NCI-H1105 treated with DMSO at 0.1 percent for 48 hours (cell line): Measurements from ENCODE around the gene LRP4.
A peak's percentile ranks its signal among the peaks of the same experiment; 100 is the strongest.

Source experiments
- DNase-seq: peaks from one replicate; lab custom pipeline; 2025; lab: John Stamatoyannopoulos, UW

Gene LRP4

DNA sequence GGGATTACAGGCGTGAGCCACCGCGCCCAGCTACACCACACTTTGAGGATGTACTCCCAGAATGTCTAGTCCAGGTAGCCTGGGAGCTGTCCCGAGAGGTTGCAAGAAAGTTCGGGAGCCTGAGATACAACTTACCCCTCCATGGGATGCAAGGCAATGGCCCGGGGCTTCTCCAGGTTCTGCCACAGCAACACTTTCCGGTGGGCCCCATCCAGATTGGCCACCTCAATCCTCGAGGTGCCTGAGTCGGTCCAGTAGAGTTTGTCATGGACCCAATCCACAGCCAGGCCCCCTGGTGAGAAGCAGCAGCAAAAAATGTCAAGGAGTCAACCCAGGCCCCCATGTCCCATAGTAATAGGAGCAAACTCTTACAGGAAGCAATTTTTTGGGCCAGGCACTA is 25.5 kb downstream of the LRP4 start:
- no peak for DNase-seq

GRCh38 chr11:46892109-46892508 is 26.2 kb downstream of the LRP4 start:
- DNase-seq = no peak

DNA sequence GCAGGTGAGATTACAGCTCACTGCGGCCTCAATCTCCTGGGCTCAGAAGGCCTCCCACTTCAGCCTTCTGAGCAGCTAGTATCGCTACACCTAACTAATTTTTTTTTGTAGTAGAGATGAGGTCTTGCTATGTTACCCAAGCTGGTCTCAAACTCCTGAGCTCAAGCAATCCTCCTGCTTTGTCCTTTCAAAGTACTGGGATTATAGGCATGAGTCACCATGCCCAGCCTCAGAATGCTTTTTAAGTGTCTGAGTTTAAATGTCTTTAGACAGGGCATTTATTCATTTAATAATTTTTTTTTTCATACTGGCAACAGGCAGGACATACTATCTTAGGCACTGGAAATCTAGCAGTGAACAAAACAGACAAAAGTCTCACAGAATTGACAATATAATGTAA is 27.7 kb downstream of the LRP4 start:
- no peak for DNase-seq

DNA sequence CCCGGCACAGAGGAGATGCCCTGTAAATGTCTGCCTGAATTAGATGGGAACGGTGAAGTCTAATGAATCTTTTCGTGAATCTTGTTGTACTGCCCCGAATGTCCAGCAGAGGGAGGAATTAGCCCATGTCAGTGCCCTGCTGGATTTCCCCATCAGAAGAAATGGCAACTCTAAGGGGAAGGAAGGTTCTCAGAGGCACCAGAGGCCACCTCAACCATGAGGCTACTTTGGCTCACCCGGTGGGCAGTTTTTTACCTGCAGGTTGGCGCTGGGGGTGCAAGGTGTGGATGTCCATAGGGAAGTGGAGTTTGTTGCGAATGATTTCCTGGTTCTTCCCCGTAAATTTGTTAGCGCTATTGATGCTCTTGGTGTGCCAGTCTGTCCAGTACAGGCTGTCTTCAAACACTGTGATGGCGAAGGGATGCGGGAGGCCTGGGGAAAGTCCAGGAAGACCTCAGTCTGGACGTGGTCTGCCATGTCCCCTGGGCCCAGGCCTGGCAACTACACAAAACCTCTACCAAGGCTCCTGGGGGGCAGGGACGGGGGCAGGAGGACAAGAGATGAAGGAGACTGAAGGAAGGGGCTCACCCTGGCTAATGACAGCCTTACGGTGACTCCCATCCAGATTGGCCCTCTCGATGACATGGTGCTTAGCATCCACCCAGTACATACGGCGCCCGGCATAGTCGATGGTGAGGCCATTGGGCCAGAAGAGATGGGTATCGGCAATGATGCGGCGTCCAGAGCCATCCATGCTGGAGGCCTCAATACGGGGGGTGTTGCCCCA is 28.5 kb downstream of the LRP4 start:
- DNase-seq = peak; percentile 78

DNA sequence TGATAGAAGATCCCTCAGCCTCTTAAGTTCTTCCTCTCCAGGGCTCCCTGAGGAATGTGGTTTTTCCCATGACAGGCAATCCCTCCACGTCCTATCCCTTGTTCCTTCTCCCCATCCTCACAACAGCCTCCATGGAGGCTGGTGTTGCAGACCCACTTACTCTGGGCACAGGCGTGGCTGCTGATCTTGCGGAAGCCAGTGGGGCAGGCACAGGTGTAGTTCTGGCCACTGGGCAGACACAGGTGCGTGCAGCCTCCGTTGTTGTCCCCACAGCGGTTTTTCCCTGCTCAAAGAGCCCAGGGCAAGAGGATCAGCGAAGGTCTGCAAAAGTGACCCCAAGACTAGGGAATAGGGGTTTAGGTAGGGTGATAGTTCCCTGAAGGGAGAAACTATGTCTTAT is 29.1 kb downstream of the LRP4 start:
- no peak for DNase-seq

DNA sequence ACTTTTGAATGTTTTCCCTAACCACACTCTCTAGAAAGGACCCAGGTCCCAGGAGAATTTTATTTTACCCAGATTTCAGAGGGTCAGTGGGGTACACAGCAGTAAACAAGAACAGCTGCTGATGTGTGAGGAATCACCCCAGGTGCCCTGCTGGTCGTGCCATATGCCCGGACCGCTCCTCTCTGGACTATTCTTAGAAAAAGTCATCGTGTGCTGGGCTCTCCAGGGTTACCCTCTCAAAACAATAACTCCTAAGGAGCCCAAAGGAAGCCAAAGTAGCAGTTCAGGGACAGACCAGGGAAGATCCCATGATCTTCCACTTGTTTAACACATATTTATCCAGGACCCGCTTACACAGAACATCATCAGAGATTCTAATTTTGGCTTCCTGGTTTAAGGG is 29.7 kb downstream of the LRP4 start:
- DNase-seq = no peak

GRCh38 chr11:46886211-46886610 is 32.1 kb downstream of the LRP4 start:
- no peak for DNase-seq

DNA sequence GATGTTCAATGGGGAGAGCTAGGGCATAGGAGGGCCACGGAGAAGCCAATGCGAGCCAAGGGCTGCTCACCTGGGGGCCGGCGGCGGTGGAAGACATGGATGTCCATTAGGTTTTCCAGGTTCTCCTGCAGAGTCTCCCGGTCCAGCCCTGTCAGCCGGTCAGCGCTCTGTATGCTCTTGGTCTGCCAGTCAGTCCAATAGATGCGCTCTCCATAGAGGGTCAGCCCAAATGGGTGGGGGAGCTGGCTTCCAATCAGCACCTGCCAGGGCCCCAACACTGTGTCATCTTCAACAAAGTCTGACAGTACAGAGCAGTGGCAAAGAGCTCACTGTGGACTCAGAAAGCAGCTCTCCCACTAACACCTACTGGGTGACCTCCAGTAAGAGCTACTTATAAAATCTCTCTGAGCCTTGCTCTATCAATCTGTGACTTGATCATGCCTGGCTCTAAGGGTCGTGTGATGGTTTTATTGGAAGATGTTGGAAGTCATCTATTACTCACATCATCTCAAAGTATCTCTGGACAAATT is 39.2 kb downstream of the LRP4 start:
- no peak for DNase-seq

DNA sequence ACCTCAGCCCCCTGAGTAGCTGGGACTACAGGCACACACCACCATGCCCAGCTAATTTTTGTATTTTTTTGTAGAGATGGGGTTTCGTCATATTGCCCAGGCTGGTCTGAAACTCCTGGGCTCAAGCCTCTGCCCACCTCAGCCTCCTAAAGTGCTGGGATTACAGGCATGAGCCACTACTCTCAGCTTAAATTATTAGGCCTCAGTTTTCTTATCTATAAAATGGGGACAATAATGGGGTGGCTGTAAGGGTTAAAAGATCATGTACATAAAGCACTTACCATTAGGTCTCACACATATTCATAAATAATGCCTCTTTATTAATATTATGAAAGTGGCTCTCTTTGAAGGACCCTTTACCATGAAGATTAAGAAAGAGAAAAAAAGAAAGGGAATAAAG is 40.8 kb downstream of the LRP4 start:
- no peak for DNase-seq

- DNase-seq = no peak
These were observed 41.9 kb downstream of the LRP4 start for GRCh38 chr11:46876471-46876870.

GRCh38 chr11:46874586-46874985 is 43.8 kb downstream of the LRP4 start:
- DNase-seq = no peak

DNA sequence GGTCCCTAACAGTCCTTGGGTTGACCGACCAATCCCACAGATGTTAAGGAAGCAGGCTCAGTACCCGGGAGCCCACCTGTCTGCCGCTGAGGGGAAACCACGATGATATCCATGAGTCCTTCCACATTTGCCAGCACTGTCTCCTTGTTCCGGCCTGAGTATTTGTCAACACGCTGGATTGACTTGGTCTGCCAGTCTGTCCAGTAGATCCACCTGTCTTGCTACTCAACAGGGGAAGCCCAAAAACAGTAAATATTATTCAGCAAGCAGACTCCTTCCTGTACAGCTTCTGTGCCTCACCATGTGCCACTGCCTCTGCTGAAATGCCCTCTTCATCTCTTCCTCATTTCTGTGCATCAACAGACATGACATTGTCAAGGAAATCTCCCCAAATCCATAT is 49.4 kb downstream of the LRP4 start:
- no peak for DNase-seq

DNA sequence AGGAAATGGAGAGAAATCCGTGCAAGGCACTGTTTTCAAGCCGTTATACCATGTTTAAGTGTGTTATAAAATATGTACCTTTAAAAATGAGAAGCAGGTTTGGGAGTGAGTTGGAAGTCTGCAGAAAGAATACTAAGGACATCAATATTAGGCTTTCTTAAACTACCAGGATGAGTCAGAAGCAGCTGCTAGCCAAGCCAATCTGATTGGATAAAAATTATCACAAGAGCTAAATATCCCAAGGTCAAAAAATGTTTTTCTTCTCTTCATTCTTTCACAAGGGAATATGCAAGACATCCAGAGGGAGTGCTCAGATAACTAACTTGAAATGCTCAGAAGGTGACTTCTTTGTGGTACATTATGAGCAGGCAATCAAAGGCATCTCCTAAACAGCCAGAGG is 53.0 kb downstream of the LRP4 start:
- no peak for DNase-seq

GRCh38 chr11:46860218-46860617 is 58.1 kb downstream of the LRP4 start:
- no peak for DNase-seq

DNA sequence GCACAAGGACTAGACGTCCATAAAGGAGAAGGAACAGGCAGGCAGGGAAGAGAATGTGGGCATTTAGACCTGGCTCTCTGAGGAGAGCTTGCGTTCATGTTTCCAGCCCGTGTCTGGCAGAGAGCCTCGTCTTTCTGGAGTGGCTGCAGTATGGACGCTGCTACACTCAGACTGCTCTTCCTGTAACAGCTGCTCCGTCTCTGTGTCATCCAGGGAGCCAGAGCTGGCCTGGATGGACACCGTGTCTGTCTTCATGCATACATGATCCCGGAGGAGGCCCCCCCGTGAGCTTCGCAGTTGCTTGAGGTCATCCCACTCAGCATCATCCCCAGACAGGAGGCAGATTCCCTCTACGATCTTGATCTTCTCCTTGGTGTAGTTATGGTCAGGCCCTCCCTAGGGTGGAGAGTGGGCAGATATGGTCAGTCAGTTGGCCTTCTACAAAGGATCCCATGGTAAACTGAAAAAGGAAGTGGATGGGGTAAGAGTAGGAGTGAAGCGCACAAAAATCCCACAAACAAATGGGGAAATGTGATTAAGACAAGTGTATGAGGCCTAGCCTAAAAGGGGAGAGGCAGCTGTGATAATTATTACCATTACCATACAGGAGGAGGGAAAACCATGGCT is 59.3 kb downstream of the LRP4 start:
- no peak for DNase-seq

- no peak for DNase-seq
These were observed 60.7 kb downstream of the LRP4 start for GRCh38 chr11:46857666-46858065.

- DNase-seq = no peak
These were observed 61.6 kb downstream of the LRP4 start for GRCh38 chr11:46856605-46857343.

GRCh38 chr11:46855863-46856262 is 62.5 kb downstream of the LRP4 start:
- DNase-seq = no peak

- DNase-seq = no peak
These were observed 63.2 kb downstream of the LRP4 start for GRCh38 chr11:46855167-46855566.

- DNase-seq = no peak
These were observed 67.4 kb downstream of the LRP4 start for GRCh38 chr11:46850829-46851380.

- no peak for DNase-seq
These were observed 68.7 kb downstream of the LRP4 start for GRCh38 chr11:46849631-46850030.

GRCh38 chr11:46846510-46846830 is 71.9 kb downstream of the LRP4 start:
- DNase-seq = no peak
